Type B pancreatic cell (in vitro differentiated cells): ENCODE data around the gene PSME2. TPM values are rescaled to one million over a fixed set of nuclear protein-coding genes. Genes with fewer than 3 reads are reported as not detected.

Source experiments
- DNase-seq: peaks from one replicate; pipeline ENCODE4 v3.0.0; 2021; ENCODE audit warnings: mixed read lengths; ENCODE audit not compliant: unreplicated experiment; ENCODE audit errors: extremely low spot score
- H3K27ac Mint-ChIP-seq: 2 replicates; pipeline ENCODE4 v1.8.0; 2021; ENCODE audit warnings: mild to moderate bottlenecking, mixed read lengths
- H3K27me3 Mint-ChIP-seq: 2 replicates; pipeline ENCODE4 v1.8.0; 2021; ENCODE audit warnings: mixed read lengths
- H3K36me3 Mint-ChIP-seq: 2 replicates; pipeline ENCODE4 v1.8.0; 2021; ENCODE audit warnings: mixed read lengths
- H3K4me1 Mint-ChIP-seq: one replicate; pipeline ENCODE4 v1.8.0; 2021; ENCODE audit warnings: mixed read lengths; ENCODE audit not compliant: unreplicated experiment
- H3K4me3 Mint-ChIP-seq: 2 replicates; pipeline ENCODE4 v1.8.0; 2021; ENCODE audit warnings: mild to moderate bottlenecking, mixed read lengths
- H3K9me3 Mint-ChIP-seq: 2 replicates; pipeline ENCODE4 v1.8.0; 2021; ENCODE audit warnings: mixed read lengths
- total RNA-seq: library from RNA; stranded (reverse); gene quantifications from 2 replicates; pipeline ENCODE4 v1.2.1, GENCODE V29; 2021; ENCODE audit warnings: low replicate concordance
- TF ChIP-seq, protein P1 (sequence below): fragments of 200-600 bp; sonication (generic); conservative IDR thresholded peaks from 2 replicates; pipeline ENCODE4 v1.5.0; 2021; ENCODE audit warnings: antibody characterized with exemption, mild to moderate bottlenecking

The PSME2 gene
- total RNA-seq, 1 donor from 2014 or later = 155 TPM

- no peaks in the 10 kb centered on the region for H3K27me3 Mint-ChIP-seq
- peaks cover 11% of the 10 kb centered on the region for H3K36me3 Mint-ChIP-seq
- TF ChIP-seq, protein P1, sequence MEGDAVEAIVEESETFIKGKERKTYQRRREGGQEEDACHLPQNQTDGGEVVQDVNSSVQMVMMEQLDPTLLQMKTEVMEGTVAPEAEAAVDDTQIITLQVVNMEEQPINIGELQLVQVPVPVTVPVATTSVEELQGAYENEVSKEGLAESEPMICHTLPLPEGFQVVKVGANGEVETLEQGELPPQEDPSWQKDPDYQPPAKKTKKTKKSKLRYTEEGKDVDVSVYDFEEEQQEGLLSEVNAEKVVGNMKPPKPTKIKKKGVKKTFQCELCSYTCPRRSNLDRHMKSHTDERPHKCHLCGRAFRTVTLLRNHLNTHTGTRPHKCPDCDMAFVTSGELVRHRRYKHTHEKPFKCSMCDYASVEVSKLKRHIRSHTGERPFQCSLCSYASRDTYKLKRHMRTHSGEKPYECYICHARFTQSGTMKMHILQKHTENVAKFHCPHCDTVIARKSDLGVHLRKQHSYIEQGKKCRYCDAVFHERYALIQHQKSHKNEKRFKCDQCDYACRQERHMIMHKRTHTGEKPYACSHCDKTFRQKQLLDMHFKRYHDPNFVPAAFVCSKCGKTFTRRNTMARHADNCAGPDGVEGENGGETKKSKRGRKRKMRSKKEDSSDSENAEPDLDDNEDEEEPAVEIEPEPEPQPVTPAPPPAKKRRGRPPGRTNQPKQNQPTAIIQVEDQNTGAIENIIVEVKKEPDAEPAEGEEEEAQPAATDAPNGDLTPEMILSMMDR = no peak
- no peak overlapping the region for H3K27ac Mint-ChIP-seq
- no peak for DNase-seq
- no peaks in the 10 kb centered on the region for H3K9me3 Mint-ChIP-seq
- H3K4me1 Mint-ChIP-seq = peaks cover 8% of the 10 kb centered on the region
- no peak overlapping the region for H3K4me3 Mint-ChIP-seq
Observed at GRCh38 chr14:24100197-24100981, 46.0 kb downstream of the PSME2 start.

GRCh38 chr14:24098927-24099813 is 47.2 kb downstream of the PSME2 start:
- DNase-seq = no peak
- no peaks in the 10 kb centered on the region for H3K27me3 Mint-ChIP-seq
- no peaks in the 10 kb centered on the region for H3K9me3 Mint-ChIP-seq
- peaks cover 9% of the 10 kb centered on the region for H3K36me3 Mint-ChIP-seq
- TF ChIP-seq, protein P1 = no peak
- H3K27ac Mint-ChIP-seq = no peak overlapping the region
- H3K4me3 Mint-ChIP-seq = no peak overlapping the region
- H3K4me1 Mint-ChIP-seq = peaks cover 14% of the 10 kb centered on the region

GRCh38 chr14:24098229-24098926 is 48.0 kb downstream of the PSME2 start:
- Mint-ChIP-seq H3K4me3 (no peak overlapping the region), H3K27ac (no peak overlapping the region)

DNA sequence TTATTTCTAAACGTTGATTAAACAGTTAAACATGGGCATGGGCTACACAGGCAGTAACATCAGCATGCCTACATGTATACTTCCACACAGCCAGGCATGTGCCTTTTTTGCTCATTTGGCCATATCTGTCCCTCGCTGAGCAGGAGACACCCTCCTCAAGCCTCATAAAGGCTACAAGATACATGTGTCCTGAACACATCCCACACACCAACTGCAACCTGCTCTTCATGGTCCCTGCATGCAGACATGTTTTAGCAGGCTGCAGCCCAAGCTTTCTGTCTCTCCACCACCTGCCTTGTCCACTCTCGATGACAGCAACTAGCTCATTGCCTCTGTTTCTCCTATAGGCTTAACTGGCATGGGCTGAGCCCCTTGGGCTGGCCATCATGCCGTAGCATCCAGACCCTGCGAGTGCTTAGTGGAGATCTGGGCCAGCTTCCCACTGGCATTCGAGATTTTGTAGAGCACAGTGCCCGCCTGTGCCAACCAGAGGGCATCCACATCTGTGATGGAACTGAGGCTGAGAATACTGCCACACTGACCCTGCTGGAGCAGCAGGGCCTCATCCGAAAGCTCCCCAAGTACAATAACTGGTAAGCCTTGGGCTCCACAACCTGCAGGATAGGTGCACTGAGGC is 49.7 kb downstream of the PSME2 start:
- H3K36me3 Mint-ChIP-seq = peaks cover 5% of the 10 kb centered on the region
- H3K4me3 Mint-ChIP-seq = peak overlapping the region; percentile 69
- TF ChIP-seq, protein P1 = no peak
- DNase-seq = no peak
- no peaks in the 10 kb centered on the region for H3K27me3 Mint-ChIP-seq
- H3K4me1 Mint-ChIP-seq = peaks cover 24% of the 10 kb centered on the region
- no peak overlapping the region for H3K27ac Mint-ChIP-seq
- H3K9me3 Mint-ChIP-seq = no peaks in the 10 kb centered on the region

More at GRCh38 chr14:24098229-24098926, 48.0 kb downstream of the PSME2 start:
- TF ChIP-seq, protein P1 = no peak
- H3K36me3 Mint-ChIP-seq = peaks cover 9% of the 10 kb centered on the region
- H3K27me3 Mint-ChIP-seq = no peaks in the 10 kb centered on the region
- H3K9me3 Mint-ChIP-seq = no peaks in the 10 kb centered on the region
- DNase-seq = no peak
- H3K4me1 Mint-ChIP-seq = peaks cover 18% of the 10 kb centered on the region
